SW 1271 (cell line): ENCODE data around the gene ZNF641.

Experiments
- DNase-seq, 2 experiments: peaks; one replicate each; lab custom pipeline; 2025; lab: John Stamatoyannopoulos, UW

ZNF641 gene

GRCh38 chr12:48350249-48351021 lies at the start of gene ZNF641:
ZNF641 (minus strand) TSS chr12:48350919; CDS start chr12:48348090, 2,829 bp downstream.
- DNase-seq: peak; percentile 13 to 77

GRCh38 chr12:48390026-48390425 lies 39.3 kb upstream of the ZNF641 start:
- DNase-seq: no peak

- no peak for DNase-seq
Observed at GRCh38 chr12:48389409-48389808, 38.7 kb upstream of the ZNF641 start.

GRCh38 chr12:48388938-48389337 lies 38.2 kb upstream of the ZNF641 start:
- no peak for DNase-seq

GRCh38 chr12:48388460-48388859 lies 37.7 kb upstream of the ZNF641 start:
- no peak for DNase-seq

- no peak for DNase-seq
Observed at GRCh38 chr12:48380596-48380995, 29.9 kb upstream of the ZNF641 start.

GRCh38 chr12:48379794-48380193 lies 29.1 kb upstream of the ZNF641 start:
- no peak for DNase-seq

GRCh38 chr12:48377646-48378045 lies 26.9 kb upstream of the ZNF641 start:
- DNase-seq: no peak

- no peak for DNase-seq
Observed at GRCh38 chr12:48374164-48374563, 23.4 kb upstream of the ZNF641 start.

- DNase-seq: no peak
Observed at GRCh38 chr12:48366131-48366530, 15.4 kb upstream of the ZNF641 start.

- no peak for DNase-seq
Observed at GRCh38 chr12:48361664-48362339, 11.1 kb upstream of the ZNF641 start.

- no peak for DNase-seq
Observed at GRCh38 chr12:48358937-48359513, 8.3 kb upstream of the ZNF641 start.

- DNase-seq: no peak
Observed at GRCh38 chr12:48356041-48356768, 5.5 kb upstream of the ZNF641 start.

- no peak for DNase-seq
Observed at GRCh38 chr12:48352157-48352760, 1.5 kb upstream of the ZNF641 start.

GRCh38 chr12:48351022-48351708 lies 446 bp upstream of the ZNF641 start:
- DNase-seq: peak; percentile 25 to 77

- no peak for DNase-seq
Observed at GRCh38 chr12:48349471-48349870, 1.2 kb downstream of the ZNF641 start.

- DNase-seq: no peak
Observed at GRCh38 chr12:48342980-48343379, 7.7 kb downstream of the ZNF641 start.

GRCh38 chr12:48340943-48341342 lies 9.8 kb downstream of the ZNF641 start:
- DNase-seq: no peak

GRCh38 chr12:48339442-48340117 lies 11.1 kb downstream of the ZNF641 start:
- DNase-seq: no peak

- DNase-seq: no peak
Observed at GRCh38 chr12:48336564-48336963, 14.2 kb downstream of the ZNF641 start.

GRCh38 chr12:48336061-48336460 lies 14.7 kb downstream of the ZNF641 start:
- DNase-seq: no peak
